SK-N-SH (cell line): ENCODE data around the gene CHST11. TPM values are rescaled to one million over a fixed set of nuclear protein-coding genes. Genes with fewer than 3 reads are reported as not detected.

ENCODE experiments used
- CTCF ChIA-PET: fragments of 300-600, 350-600 bp; formaldehyde crosslinking; extraction: SDS; loops from one replicate; lab custom pipeline; 2021; lab: Yijun Ruan, JAX
- POLR2A ChIA-PET: fragments of 350-600 bp; sonication (Branson Sonifier 250); formaldehyde crosslinking; extraction: SDS; loops from one replicate; lab custom pipeline; 2020; ENCODE audit warnings: antibody characterized with exemption, inconsistent platforms; lab: Yijun Ruan, JAX
- DNase-seq: peaks from one replicate; pipeline ENCODE4 v3.0.0; 2012
- H2AFZ ChIP-seq: fragments of 200-600 bp; sonication (generic); 2 replicates; pipeline ENCODE4 v1.8.1; 2016; ENCODE audit warnings: antibody characterized with exemption, mild to moderate bottlenecking, low read depth
- H3F3A ChIP-seq: fragments of 200-600 bp; sonication (generic); replicated peaks from 2 replicates; pipeline ENCODE3; 2016; ENCODE audit warnings: antibody characterized with exemption, mild to moderate bottlenecking; ENCODE audit not compliant: insufficient read depth
- H3K27ac ChIP-seq, 2 experiments: fragments of 200-500 bp in 1 of 2; fragments of 200-600 bp in 1 of 2; sonication (Bioruptor generic) in 1 of 2; sonication (generic), shearing (Covaris generic) in 1 of 2; 2 replicates each; pipeline versions ENCODE4 v1.5.1 to v1.6.1; 2014 to 2016; ENCODE audit warnings: low read depth in 2 of 2, inconsistent platforms in 1 of 2, low read length in 1 of 2, mild to moderate bottlenecking in 1 of 2, mixed read lengths in 1 of 2
- H3K27me3 ChIP-seq: fragments of 200-600 bp; sonication (generic), shearing (Covaris generic); 2 replicates; pipeline ENCODE4 v1.6.1; 2016; ENCODE audit warnings: mixed run types; ENCODE audit not compliant: insufficient read depth
- H3K36me3 ChIP-seq, 2 experiments: fragments of 200-500 bp in 1 of 2; fragments of 200-600 bp in 1 of 2; sonication (Bioruptor generic) in 1 of 2; sonication (generic) in 1 of 2; replicated peaks in 1 of 2; 2 replicates each; pipeline versions ENCODE3 to v1.5.1; 2014 to 2016; ENCODE audit warnings: low read length in 1 of 2, mild to moderate bottlenecking in 1 of 2; ENCODE audit not compliant: insufficient read depth in 2 of 2, control insufficient read depth in 1 of 2
- H3K4me1 ChIP-seq, 2 experiments: fragments of 200-500 bp in 1 of 2; fragments of 200-600 bp in 1 of 2; sonication (Bioruptor generic) in 1 of 2; sonication (generic), shearing (Covaris generic) in 1 of 2; 2 replicates each; pipeline versions ENCODE4 v1.5.1 to v1.6.1; 2014 to 2016; ENCODE audit warnings: low read depth in 1 of 2, low read length in 1 of 2, mixed run types in 1 of 2; ENCODE audit not compliant: insufficient read depth in 2 of 2, control insufficient read depth in 1 of 2
- H3K4me2 ChIP-seq: fragments of 200-600 bp; sonication (generic), shearing (Covaris generic); 2 replicates; pipeline ENCODE4 v1.6.1; 2017; ENCODE audit warnings: mixed run types
- H3K4me3 ChIP-seq, 2 experiments: fragments of 200-500 bp in 1 of 2; fragments of 200-600 bp in 1 of 2; sonication (Bioruptor generic) in 1 of 2; sonication (generic), shearing (Covaris generic) in 1 of 2; 2 replicates each; pipeline versions ENCODE4 v1.5.1 to v1.8.1; 2014 to 2016; ENCODE audit warnings: low read depth in 2 of 2, inconsistent platforms in 1 of 2, low read length in 1 of 2, mild to moderate bottlenecking in 1 of 2, mixed read lengths in 1 of 2, moderate library complexity in 1 of 2
- H3K79me2 ChIP-seq: fragments of 200-600 bp; sonication (generic); 2 replicates; pipeline ENCODE4 v1.8.1; 2017; ENCODE audit warnings: mild to moderate bottlenecking; ENCODE audit not compliant: insufficient read depth
- H3K9ac ChIP-seq: fragments of 200-600 bp; sonication (generic); 2 replicates; pipeline ENCODE4 v1.6.1; 2017; ENCODE audit warnings: mixed run types
- H3K9me2 ChIP-seq: fragments of 200-600 bp; sonication (generic); 2 replicates; pipeline ENCODE4 v1.6.1; 2017; ENCODE audit warnings: mixed run types
- H3K9me3 ChIP-seq: fragments of 200-600 bp; sonication (generic); 2 replicates; pipeline ENCODE4 v1.6.1; 2017; ENCODE audit warnings: mixed run types, mild to moderate bottlenecking, moderate library complexity
- H4K20me1 ChIP-seq: fragments of 200-600 bp; sonication (generic); 2 replicates; pipeline ENCODE4 v1.6.1; 2017; ENCODE audit warnings: mild to moderate bottlenecking, mixed run types; ENCODE audit not compliant: insufficient read depth
- EZH2phosphoT487 ChIP-seq: fragments of 200-600 bp; sonication (generic); IDR thresholded peaks from 2 replicates; pipeline ENCODE4 v1.6.1; 2017; ENCODE audit warnings: low read depth, mixed run types, mild to moderate bottlenecking, antibody characterized with exemption, moderate library complexity, borderline replicate concordance
- FOSL2 ChIP-seq: IDR thresholded peaks from 2 replicates; pipeline ENCODE4 v1.4.0; 2012; ENCODE audit warnings: low read depth, mild to moderate bottlenecking, moderate library complexity, borderline replicate concordance
- FOXJ3 ChIP-seq: sonication (generic); formaldehyde crosslinking; IDR thresholded peaks from 2 replicates; pipeline ENCODE4 v1.5.1; 2020; ENCODE audit warnings: mild to moderate bottlenecking, missing genetic modification reagents
- FOXM1 ChIP-seq: IDR thresholded peaks from 2 replicates; pipeline ENCODE4 v1.4.0; 2012; ENCODE audit warnings: low read depth, mild to moderate bottlenecking
- GABPA ChIP-seq: IDR thresholded peaks from 2 replicates; pipeline ENCODE4 v1.4.0; 2012; ENCODE audit warnings: low read depth, mild to moderate bottlenecking
- IRF3 ChIP-seq: fragments of 150-350 bp; IDR thresholded peaks from 2 replicates; pipeline ENCODE4 v1.6.1; 2016; ENCODE audit warnings: mild to moderate bottlenecking, low read depth, low read length
- MXI1 ChIP-seq: IDR thresholded peaks from 2 replicates; pipeline ENCODE4 v1.6.1; 2012; ENCODE audit warnings: mild to moderate bottlenecking, low read depth, low read length, improper control_type of control experiment
- RCOR1 ChIP-seq: fragments of 150-350 bp; IDR thresholded peaks from 2 replicates; pipeline ENCODE4 v1.6.1; 2017; ENCODE audit warnings: antibody characterized with exemption, low read length
- RXRA ChIP-seq: IDR thresholded peaks from 2 replicates; pipeline ENCODE4 v1.4.0; 2012; ENCODE audit warnings: low read depth, mild to moderate bottlenecking, borderline replicate concordance
- SIN3A ChIP-seq: IDR thresholded peaks from 2 replicates; pipeline ENCODE4 v1.6.1; 2012; ENCODE audit warnings: low read depth, mild to moderate bottlenecking, low read length, moderate library complexity, borderline replicate concordance
- SMC3 ChIP-seq: IDR thresholded peaks from 2 replicates; pipeline ENCODE4 v1.6.1; 2012; ENCODE audit warnings: low read depth, low read length, improper control_type of control experiment
- TAF1 ChIP-seq: IDR thresholded peaks from 2 replicates; pipeline ENCODE4 v1.6.1; 2012; ENCODE audit warnings: low read depth, mild to moderate bottlenecking, low read length, moderate library complexity, borderline replicate concordance
- TCF12 ChIP-seq: IDR thresholded peaks from 2 replicates; pipeline ENCODE4 v1.4.0; 2012
- TEAD4 ChIP-seq: IDR thresholded peaks from 2 replicates; pipeline ENCODE4 v1.4.0; 2012; ENCODE audit warnings: mild to moderate bottlenecking, borderline replicate concordance; ENCODE audit not compliant: insufficient read depth
- USF2 ChIP-seq: fragments of 150-350 bp; IDR thresholded peaks from 2 replicates; pipeline ENCODE4 v1.6.1; 2017; ENCODE audit warnings: antibody characterized with exemption, low read length, low read depth, borderline replicate concordance
- YY1 ChIP-seq: IDR thresholded peaks from 2 replicates; pipeline ENCODE4 v1.4.0; 2012; ENCODE audit warnings: low read depth, mild to moderate bottlenecking
- WGBS: methylation state at CpG from one replicate; pipeline ENCODE4 v1.1.6; 2017; ENCODE audit warnings: low lambda C conversion rate; 5-methylcytosine and 5-hydroxymethylcytosine counted together
- polyA plus RNA-seq, 3 experiments: library from polyadenylated mRNA; depleted of rRNA; stranded (reverse); fragments of >200 nt; gene quantifications; 2 replicates each; pipeline ENCODE4 v1.2.3, GENCODE V29; 2012
- TF ChIP-seq, protein P1 (sequence below): fragments of 200-600 bp; sonication (generic); IDR thresholded peaks from 2 replicates; pipeline ENCODE4 v1.6.1; 2017; ENCODE audit warnings: antibody characterized with exemption, mild to moderate bottlenecking, moderate library complexity
- TF ChIP-seq, protein P2 (sequence below): IDR thresholded peaks from 2 replicates; pipeline ENCODE4 v1.6.1; 2012; ENCODE audit warnings: mild to moderate bottlenecking, low read depth, low read length, moderate library complexity

CHST11 gene
- polyA plus RNA-seq, 1 of the 3 experiments (the other 2 are of a cell fraction): 18.6 TPM

- H2AFZ ChIP-seq: no peak overlapping the region
- H3K9me2 ChIP-seq: no peaks in the 10 kb centered on the region
- H3K4me3 ChIP-seq: no peak overlapping the region
- no peak overlapping the region for H3K27ac ChIP-seq
- 92% methylated on average over 5 of the region's 5 CpGs for WGBS
- peaks cover 0 to 15% of the 10 kb centered on the region in 2 experiments; a peak in 2 of 4 replicates for H3K4me1 ChIP-seq
- no peak overlapping the region for H3K4me2 ChIP-seq
- ChIA-PET POLR2A (interaction anchor here (1.1 to 1.7 kb wide), 2 partner anchors 8 to 176 kb away, joined by 3 read pairs; no protein-coding TSS in a partner anchor), CTCF (interaction anchor here (1.2 kb wide), 1 partner anchor 277 kb away, joined by 6 read pairs; no protein-coding TSS in a partner anchor)
- no peaks in the 10 kb centered on the region for H3K36me3 ChIP-seq
- no peak for TF ChIP-seq TCF12
- no peak for TF ChIP-seq RCOR1
- TF ChIP-seq, protein P1, sequence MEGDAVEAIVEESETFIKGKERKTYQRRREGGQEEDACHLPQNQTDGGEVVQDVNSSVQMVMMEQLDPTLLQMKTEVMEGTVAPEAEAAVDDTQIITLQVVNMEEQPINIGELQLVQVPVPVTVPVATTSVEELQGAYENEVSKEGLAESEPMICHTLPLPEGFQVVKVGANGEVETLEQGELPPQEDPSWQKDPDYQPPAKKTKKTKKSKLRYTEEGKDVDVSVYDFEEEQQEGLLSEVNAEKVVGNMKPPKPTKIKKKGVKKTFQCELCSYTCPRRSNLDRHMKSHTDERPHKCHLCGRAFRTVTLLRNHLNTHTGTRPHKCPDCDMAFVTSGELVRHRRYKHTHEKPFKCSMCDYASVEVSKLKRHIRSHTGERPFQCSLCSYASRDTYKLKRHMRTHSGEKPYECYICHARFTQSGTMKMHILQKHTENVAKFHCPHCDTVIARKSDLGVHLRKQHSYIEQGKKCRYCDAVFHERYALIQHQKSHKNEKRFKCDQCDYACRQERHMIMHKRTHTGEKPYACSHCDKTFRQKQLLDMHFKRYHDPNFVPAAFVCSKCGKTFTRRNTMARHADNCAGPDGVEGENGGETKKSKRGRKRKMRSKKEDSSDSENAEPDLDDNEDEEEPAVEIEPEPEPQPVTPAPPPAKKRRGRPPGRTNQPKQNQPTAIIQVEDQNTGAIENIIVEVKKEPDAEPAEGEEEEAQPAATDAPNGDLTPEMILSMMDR: no peak
- TF ChIP-seq SIN3A: no peak
- no peak for TF ChIP-seq FOXM1
- TF ChIP-seq EZH2phosphoT487: no peak
- no peak for TF ChIP-seq TAF1
- no peak for TF ChIP-seq USF2
- TF ChIP-seq GABPA: no peak
- no peak for TF ChIP-seq RXRA
- TF ChIP-seq FOXJ3: no peak
- TF ChIP-seq SMC3: no peak
- TF ChIP-seq FOSL2: no peak
- no peak for TF ChIP-seq YY1
- TF ChIP-seq, protein P2, sequence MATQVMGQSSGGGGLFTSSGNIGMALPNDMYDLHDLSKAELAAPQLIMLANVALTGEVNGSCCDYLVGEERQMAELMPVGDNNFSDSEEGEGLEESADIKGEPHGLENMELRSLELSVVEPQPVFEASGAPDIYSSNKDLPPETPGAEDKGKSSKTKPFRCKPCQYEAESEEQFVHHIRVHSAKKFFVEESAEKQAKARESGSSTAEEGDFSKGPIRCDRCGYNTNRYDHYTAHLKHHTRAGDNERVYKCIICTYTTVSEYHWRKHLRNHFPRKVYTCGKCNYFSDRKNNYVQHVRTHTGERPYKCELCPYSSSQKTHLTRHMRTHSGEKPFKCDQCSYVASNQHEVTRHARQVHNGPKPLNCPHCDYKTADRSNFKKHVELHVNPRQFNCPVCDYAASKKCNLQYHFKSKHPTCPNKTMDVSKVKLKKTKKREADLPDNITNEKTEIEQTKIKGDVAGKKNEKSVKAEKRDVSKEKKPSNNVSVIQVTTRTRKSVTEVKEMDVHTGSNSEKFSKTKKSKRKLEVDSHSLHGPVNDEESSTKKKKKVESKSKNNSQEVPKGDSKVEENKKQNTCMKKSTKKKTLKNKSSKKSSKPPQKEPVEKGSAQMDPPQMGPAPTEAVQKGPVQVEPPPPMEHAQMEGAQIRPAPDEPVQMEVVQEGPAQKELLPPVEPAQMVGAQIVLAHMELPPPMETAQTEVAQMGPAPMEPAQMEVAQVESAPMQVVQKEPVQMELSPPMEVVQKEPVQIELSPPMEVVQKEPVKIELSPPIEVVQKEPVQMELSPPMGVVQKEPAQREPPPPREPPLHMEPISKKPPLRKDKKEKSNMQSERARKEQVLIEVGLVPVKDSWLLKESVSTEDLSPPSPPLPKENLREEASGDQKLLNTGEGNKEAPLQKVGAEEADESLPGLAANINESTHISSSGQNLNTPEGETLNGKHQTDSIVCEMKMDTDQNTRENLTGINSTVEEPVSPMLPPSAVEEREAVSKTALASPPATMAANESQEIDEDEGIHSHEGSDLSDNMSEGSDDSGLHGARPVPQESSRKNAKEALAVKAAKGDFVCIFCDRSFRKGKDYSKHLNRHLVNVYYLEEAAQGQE: no peak
- TF ChIP-seq MXI1: no peak
- no peak for TF ChIP-seq TEAD4
- TF ChIP-seq IRF3: no peak
- TF ChIP-seq, all 33 proteins: peak for 0
- DNase-seq: no peak
- H4K20me1 ChIP-seq: no peaks in the 10 kb centered on the region
- no peaks in the 10 kb centered on the region for H3K27me3 ChIP-seq
- H3K79me2 ChIP-seq: no peaks in the 10 kb centered on the region
- H3K9ac ChIP-seq: no peak overlapping the region
- H3F3A ChIP-seq: no peaks in the 10 kb centered on the region
- H3K9me3 ChIP-seq: no peaks in the 10 kb centered on the region
Measured at GRCh38 chr12:104659058-104659457, 202.3 kb downstream of the CHST11 start.
